Measurements from ENCODE around the gene SLC28A1.

Gene SLC28A1

DNA sequence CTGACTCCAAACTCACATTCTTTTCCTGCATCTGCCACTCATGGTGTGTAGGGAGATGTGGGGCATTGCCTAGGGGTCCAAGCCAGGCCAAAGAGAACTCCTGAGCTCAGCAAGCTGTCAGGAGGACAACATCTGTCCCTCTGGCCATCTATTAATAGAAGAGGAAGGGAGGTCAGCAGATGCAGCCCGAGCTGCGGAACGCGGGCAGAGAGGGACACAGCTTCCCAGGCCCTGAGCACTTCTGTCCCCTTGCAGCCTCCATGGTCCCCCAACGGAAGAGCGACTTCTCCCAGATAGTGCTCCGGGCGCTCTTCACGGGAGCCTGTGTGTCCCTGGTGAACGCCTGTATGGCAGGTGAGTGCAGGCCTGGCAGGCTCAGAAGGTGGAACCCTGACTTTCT lies 59.8 kb downstream of the SLC28A1 start:
- Histone ChIP-seq H4K20me1 (ENCODE audit: insufficient read depth) (no peaks in the 10 kb centered on the region), H3K9ac (no peak overlapping the region)

DNA sequence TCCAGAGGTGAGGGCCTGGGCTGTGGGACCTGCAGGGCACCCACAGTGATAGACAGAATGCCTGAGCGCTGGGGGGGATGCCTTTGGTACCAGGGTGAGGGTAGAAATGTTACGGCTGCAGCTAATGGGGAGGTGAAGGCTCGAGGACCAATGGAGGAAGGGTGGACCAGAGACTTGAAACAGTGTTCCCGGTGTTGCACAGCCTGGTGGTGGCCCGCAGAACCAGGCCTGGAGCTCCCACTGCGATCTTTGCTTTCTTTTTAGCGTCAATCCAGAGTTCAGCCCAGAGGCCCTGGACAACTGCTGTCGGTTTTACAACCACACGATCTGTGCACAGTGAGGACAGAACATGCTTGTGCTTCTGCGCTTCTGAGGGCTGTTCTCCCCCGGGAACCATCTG lies 60.4 kb downstream of the SLC28A1 start:
- Histone ChIP-seq H3K4me3 (IDR thresholded peaks at IDR 0.05; ENCODE audit: insufficient read depth, low read depth, low read length) (no peak overlapping the region), H3K27ac (no peak overlapping the region), H3K79me2 (ENCODE audit: insufficient read depth, low read depth) (no peaks in the 10 kb centered on the region), H3K27me3 (ENCODE audit: insufficient read depth, low read depth) (no peaks in the 10 kb centered on the region), H3K9ac (no peak overlapping the region), H4K20me1 (ENCODE audit: insufficient read depth) (no peaks in the 10 kb centered on the region), H3K4me2 (no peak overlapping the region), H3K36me3 (ENCODE audit: insufficient read depth) (no peaks in the 10 kb centered on the region), H3K4me1 (ENCODE audit: low read depth, poor library complexity, severe bottlenecking) (no peaks in the 10 kb centered on the region), H2AFZ (ENCODE audit: low read depth) (no peak overlapping the region)
- TF ChIP-seq, protein P1, sequence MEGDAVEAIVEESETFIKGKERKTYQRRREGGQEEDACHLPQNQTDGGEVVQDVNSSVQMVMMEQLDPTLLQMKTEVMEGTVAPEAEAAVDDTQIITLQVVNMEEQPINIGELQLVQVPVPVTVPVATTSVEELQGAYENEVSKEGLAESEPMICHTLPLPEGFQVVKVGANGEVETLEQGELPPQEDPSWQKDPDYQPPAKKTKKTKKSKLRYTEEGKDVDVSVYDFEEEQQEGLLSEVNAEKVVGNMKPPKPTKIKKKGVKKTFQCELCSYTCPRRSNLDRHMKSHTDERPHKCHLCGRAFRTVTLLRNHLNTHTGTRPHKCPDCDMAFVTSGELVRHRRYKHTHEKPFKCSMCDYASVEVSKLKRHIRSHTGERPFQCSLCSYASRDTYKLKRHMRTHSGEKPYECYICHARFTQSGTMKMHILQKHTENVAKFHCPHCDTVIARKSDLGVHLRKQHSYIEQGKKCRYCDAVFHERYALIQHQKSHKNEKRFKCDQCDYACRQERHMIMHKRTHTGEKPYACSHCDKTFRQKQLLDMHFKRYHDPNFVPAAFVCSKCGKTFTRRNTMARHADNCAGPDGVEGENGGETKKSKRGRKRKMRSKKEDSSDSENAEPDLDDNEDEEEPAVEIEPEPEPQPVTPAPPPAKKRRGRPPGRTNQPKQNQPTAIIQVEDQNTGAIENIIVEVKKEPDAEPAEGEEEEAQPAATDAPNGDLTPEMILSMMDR (conservative IDR thresholded peaks at IDR 0.05; ENCODE audit: low read depth, low read length): no peak

More for the DNA sequence above, 59.8 kb downstream of the SLC28A1 start:
- TF ChIP-seq, protein P1 (conservative IDR thresholded peaks at IDR 0.05; ENCODE audit: low read depth, low read length): no peak
- H2AFZ ChIP-seq (ENCODE audit: low read depth): no peak overlapping the region
- no peaks in the 10 kb centered on the region for H3K79me2 ChIP-seq (ENCODE audit: insufficient read depth, low read depth)
- H3K4me2 ChIP-seq: no peak overlapping the region
- no peak overlapping the region for H3K27ac ChIP-seq
- no peaks in the 10 kb centered on the region for H3K4me1 ChIP-seq (ENCODE audit: low read depth, poor library complexity, severe bottlenecking)
- H3K36me3 ChIP-seq (ENCODE audit: insufficient read depth): no peaks in the 10 kb centered on the region
- H3K27me3 ChIP-seq (ENCODE audit: insufficient read depth, low read depth): no peaks in the 10 kb centered on the region
- H3K4me3 ChIP-seq (IDR thresholded peaks at IDR 0.05; ENCODE audit: insufficient read depth, low read depth, low read length): no peak overlapping the region

DNA sequence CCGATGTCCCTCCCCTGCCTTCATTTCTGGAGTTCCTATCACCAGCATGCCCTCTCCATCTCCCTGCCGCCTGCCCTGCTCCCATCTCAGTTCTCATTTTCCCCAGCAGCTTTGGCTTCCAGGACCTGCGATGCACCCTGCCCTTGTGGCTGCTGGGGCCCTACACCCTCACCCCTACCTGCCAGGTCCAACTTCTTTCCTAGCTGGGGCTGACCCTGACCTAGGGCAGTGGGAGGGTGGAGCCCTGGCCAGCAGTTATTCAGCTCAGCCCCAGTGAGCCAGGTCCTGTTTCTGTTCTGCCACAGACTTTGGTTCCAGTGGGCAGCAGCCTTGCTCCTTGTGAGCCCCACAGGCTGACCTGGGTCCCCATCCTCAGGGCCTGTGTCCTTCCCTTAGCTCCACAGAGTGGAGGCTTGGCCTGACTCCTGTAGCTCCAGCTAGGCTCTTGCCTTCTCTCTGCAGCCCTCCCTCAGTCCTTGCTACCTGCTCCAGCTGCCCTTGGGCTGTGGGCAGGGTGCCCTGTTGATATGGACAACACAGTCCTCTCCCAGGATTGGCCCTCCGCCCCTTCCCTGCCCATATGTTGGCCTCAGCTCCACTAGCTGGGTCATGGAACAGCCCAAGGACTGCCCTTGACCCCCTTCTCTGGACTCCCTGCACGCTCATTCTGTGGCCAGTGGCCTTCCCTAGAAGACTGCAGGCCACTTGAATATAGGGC lies 62.5 kb downstream of the SLC28A1 start:
- H3K79me2 ChIP-seq (ENCODE audit: insufficient read depth, low read depth): no peaks in the 10 kb centered on the region
- H2AFZ ChIP-seq (ENCODE audit: low read depth): no peak overlapping the region
- TF ChIP-seq, protein P1 (conservative IDR thresholded peaks at IDR 0.05; ENCODE audit: low read depth, low read length): no peak
- H3K4me2 ChIP-seq: no peak overlapping the region
- no peaks in the 10 kb centered on the region for H4K20me1 ChIP-seq (ENCODE audit: insufficient read depth)
- H3K27me3 ChIP-seq (ENCODE audit: insufficient read depth, low read depth): no peaks in the 10 kb centered on the region
- H3K27ac ChIP-seq: no peak overlapping the region
- no peaks in the 10 kb centered on the region for H3K4me1 ChIP-seq (ENCODE audit: low read depth, poor library complexity, severe bottlenecking)
- H3K9ac ChIP-seq: no peak overlapping the region
- no peak overlapping the region for H3K4me3 ChIP-seq (IDR thresholded peaks at IDR 0.05; ENCODE audit: insufficient read depth, low read depth, low read length)
- H3K36me3 ChIP-seq (ENCODE audit: insufficient read depth): no peaks in the 10 kb centered on the region

DNA sequence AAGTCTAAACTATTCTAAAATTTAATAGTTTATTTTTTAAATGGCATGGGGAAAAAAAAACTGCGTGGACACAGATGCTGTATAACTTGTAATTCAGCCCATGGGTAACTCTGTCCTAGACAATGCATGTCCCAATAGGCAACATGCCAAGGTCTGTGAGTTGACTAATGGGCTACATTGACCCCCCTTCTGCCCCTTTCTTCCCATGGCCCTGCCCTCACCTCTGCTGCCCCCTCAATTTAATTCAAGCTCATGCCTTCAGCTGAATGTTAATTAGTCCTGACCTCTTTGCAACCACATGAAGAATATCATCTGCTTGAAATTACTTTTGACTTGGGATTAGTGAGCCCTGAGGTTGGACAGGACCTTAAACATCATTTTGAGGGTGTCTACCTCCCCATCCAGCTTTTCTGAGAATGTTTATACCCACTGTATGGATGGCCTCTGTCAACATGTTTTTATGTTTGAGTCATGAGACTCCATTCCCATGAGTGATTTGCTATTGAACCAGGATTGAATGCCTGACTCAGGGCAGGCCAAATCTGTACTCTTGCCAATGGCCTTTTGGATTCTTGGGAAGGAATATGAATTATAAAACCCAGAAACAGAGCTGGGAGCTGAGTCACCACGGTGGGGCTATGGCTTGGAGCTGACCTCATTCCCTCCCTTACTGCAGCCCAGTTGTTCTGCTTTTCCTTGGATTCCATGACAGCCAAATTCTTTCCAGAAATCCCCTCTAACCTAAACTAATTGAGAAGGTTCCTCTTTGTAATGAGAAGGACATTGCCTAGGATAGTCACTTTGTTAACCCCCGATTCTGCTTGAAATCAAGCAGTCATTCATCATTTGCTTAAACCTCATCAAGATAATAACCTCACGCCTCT lies 63.7 kb downstream of the SLC28A1 start:
- no peaks in the 10 kb centered on the region for H3K27me3 ChIP-seq (ENCODE audit: insufficient read depth, low read depth)
- TF ChIP-seq, protein P1 (conservative IDR thresholded peaks at IDR 0.05; ENCODE audit: low read depth, low read length): no peak

More for the DNA sequence above, 63.7 kb downstream of the SLC28A1 start:
- H3K9ac ChIP-seq: no peak overlapping the region
- H3K4me3 ChIP-seq (IDR thresholded peaks at IDR 0.05; ENCODE audit: insufficient read depth, low read depth, low read length): no peak overlapping the region
- no peaks in the 10 kb centered on the region for H3K4me1 ChIP-seq (ENCODE audit: low read depth, poor library complexity, severe bottlenecking)
- H2AFZ ChIP-seq (ENCODE audit: low read depth): no peak overlapping the region
- H3K79me2 ChIP-seq (ENCODE audit: insufficient read depth, low read depth): no peaks in the 10 kb centered on the region
- no peak overlapping the region for H3K4me2 ChIP-seq
- H3K27ac ChIP-seq: no peak overlapping the region
- H3K36me3 ChIP-seq (ENCODE audit: insufficient read depth): no peaks in the 10 kb centered on the region
- no peaks in the 10 kb centered on the region for H4K20me1 ChIP-seq (ENCODE audit: insufficient read depth)

Data from KMS-11 (cell line).